GM13977 (cell line): ENCODE results near the gene NCOA7.

ENCODE experiments used
- DNase-seq: peaks from one replicate; pipeline ENCODE4 v3.0.0; 2012; ENCODE audit warnings: low spot score
- CTCF ChIP-seq: IDR thresholded peaks from 2 replicates; pipeline ENCODE4 v1.5.1; 2012; ENCODE audit warnings: mild to moderate bottlenecking, control low read depth; ENCODE audit not compliant: insufficient read depth; ENCODE audit errors: extremely low read depth, missing control alignments
- in situ Hi-C: fragments of 300-500 bp; cut with MboI; formaldehyde crosslinking; loops from one replicate; pipeline ENCODE4 v1.12.0; 2022; ENCODE audit warnings: low sequenced_read_pairs, low pct_unique_long_range_greater_than_20kb, mixed read lengths, inconsistent platforms; ENCODE audit not compliant: unreplicated experiment

The NCOA7 gene

GRCh38 chr6:125749173-125749864 is 41.4 kb upstream of the NCOA7 start, which contains the start of gene HEY2:
Gene HEY2 (plus strand): TSS chr6:125749632. CDS start chr6:125749777, 145 bp downstream.
- DNase-seq, result peak; percentile 98
- TF ChIP-seq CTCF, result no peak
- in situ Hi-C loops, result no loop called here

- DNase-seq, result no peak
- no peak for TF ChIP-seq CTCF
- in situ Hi-C loops, result loop anchor here (10.0 kb wide), 1 partner anchor 235 kb away; no protein-coding TSS in a partner anchor
These were observed 40.7 kb upstream of the NCOA7 start for GRCh38 chr6:125749865-125750691.

- no peak for DNase-seq
- in situ Hi-C loops, result loop anchor here (10.0 kb wide), 1 partner anchor 236 kb away; no protein-coding TSS in a partner anchor
- TF ChIP-seq CTCF, result no peak
These were observed 39.9 kb upstream of the NCOA7 start for GRCh38 chr6:125750692-125751333.

GRCh38 chr6:125751334-125751916 is 39.3 kb upstream of the NCOA7 start:
- TF ChIP-seq CTCF, result no peak
- DNase-seq, result no peak
- in situ Hi-C loops, result loop anchor here (10.0 kb wide), 1 partner anchor 237 kb away; no protein-coding TSS in a partner anchor

- in situ Hi-C loops, result loop anchor here (10.0 kb wide), 1 partner anchor 238 kb away; no protein-coding TSS in a partner anchor
- no peak for DNase-seq
- TF ChIP-seq CTCF, result no peak
These were observed 38.0 kb upstream of the NCOA7 start for GRCh38 chr6:125752773-125753172.

- in situ Hi-C loops, result loop anchor here (10.0 kb wide), 1 partner anchor 239 kb away; no protein-coding TSS in a partner anchor
- peak; percentile 39 for TF ChIP-seq CTCF
- DNase-seq, result no peak
These were observed 37.4 kb upstream of the NCOA7 start for GRCh38 chr6:125753218-125753936.
